Activated naive CD8-positive, alpha-beta T cell (primary cell): ENCODE results near the gene LINC01488.

ENCODE experiments used
- H3K27ac Mint-ChIP-seq: one replicate; pipeline ENCODE4 v1.8.0; 2021; ENCODE audit warnings: mixed read lengths
- H3K27me3 Mint-ChIP-seq: one replicate; pipeline ENCODE4 v1.8.0; 2021; ENCODE audit warnings: mixed read lengths
- H3K36me3 Mint-ChIP-seq: one replicate; pipeline ENCODE4 v1.8.0; 2021; ENCODE audit warnings: mixed read lengths
- H3K4me1 Mint-ChIP-seq: one replicate; pipeline ENCODE4 v1.8.0; 2021; ENCODE audit warnings: low read depth, mixed read lengths
- H3K4me3 Mint-ChIP-seq: one replicate; pipeline ENCODE4 v1.8.0; 2021; ENCODE audit warnings: mild to moderate bottlenecking, mixed read lengths
- H3K9me3 Mint-ChIP-seq: one replicate; pipeline ENCODE4 v1.8.0; 2021; ENCODE audit warnings: low read depth, mixed read lengths

The LINC01488 gene

DNA sequence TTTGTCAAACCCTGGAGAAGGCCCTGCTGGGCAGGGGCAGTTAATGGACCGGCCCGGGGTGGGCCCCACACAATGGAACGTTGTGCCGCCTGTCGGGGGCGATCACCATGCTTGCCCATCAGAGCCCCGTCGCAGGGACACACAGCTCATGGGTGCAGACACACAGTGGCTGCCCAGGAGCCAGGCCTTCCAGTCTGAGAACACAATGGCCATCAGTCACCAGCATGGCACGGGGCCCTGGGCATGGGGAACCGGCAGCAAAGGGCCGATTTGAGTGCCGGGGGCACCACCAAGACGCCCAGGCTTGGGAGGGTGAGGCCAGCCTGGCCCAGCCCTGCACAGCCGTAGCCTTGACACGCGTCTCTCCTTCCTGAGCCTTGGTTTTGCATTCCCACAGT lies 7.1 kb downstream of the LINC01488 start:
- Mint-ChIP-seq H3K4me3 (no peak overlapping the region), H3K27ac (no peak overlapping the region), H3K9me3 (no peaks in the 10 kb centered on the region)

GRCh38 chr11:69489031-69489745 lies 7.7 kb downstream of the LINC01488 start:
- Mint-ChIP-seq H3K27me3 (peaks cover 3% of the 10 kb centered on the region), H3K4me1 (no peaks in the 10 kb centered on the region), H3K9me3 (no peaks in the 10 kb centered on the region), H3K36me3 (no peaks in the 10 kb centered on the region), H3K4me3 (no peak overlapping the region), H3K27ac (no peak overlapping the region)

More for the DNA sequence above, 7.1 kb downstream of the LINC01488 start:
- Mint-ChIP-seq H3K4me1 (no peaks in the 10 kb centered on the region), H3K27me3 (peaks cover 3% of the 10 kb centered on the region), H3K36me3 (no peaks in the 10 kb centered on the region)

DNA sequence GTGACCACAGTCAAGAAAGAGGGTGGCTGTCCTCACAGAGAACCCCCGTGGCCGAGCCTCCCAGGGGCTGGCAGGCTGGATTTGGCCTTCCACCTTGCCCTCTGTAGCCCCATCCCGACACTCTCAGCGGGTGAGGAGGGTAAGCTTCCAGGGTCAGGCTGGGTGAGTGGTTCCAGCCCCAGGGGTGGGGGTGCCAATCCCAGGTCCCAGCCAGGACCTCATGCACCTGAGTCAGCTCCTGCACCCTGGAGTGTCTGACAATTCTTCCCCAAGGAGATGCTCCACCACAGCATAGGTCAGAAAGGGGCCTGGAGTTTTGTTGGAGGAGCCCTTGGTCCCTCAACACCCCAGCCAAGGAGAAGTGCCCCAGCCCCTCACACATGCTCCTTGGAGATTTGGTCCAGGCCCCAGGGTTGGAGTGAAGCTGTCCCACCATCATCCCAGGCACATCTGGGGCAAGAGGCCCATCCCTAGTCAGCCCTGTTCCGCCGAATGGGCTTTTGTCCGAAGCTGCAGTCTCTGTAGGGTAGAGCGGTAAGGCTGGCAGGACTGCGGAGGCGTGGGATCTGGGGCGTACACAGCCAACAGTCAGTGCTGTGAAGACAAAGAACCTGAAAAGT lies 8.4 kb downstream of the LINC01488 start:
- no peaks in the 10 kb centered on the region for H3K9me3 Mint-ChIP-seq
- H3K4me1 Mint-ChIP-seq, result no peaks in the 10 kb centered on the region
- H3K27me3 Mint-ChIP-seq, result peaks cover 3% of the 10 kb centered on the region
- H3K4me3 Mint-ChIP-seq, result no peak overlapping the region
- no peak overlapping the region for H3K27ac Mint-ChIP-seq
- H3K36me3 Mint-ChIP-seq, result no peaks in the 10 kb centered on the region

DNA sequence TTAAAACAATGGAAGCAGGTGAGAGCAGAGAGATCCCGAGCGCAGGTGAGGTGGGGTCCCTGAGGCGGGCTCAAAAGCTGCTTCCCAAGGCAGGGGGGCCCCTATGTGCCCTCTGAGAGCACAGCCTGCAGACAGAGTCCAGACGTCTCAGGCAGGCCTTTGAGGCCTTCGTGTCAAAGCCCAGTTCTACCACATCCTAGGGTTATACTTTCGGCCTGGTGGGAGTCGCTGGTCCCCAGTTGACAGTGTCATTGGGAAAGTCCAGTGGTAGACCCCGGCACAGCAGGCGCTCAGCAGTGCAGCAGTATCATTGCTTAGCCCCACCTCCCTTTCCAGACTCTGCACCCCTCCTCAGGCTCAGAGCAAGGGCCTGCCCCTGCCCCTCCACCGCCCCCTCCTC lies 9.1 kb downstream of the LINC01488 start:
- no peak overlapping the region for H3K27ac Mint-ChIP-seq
- H3K4me1 Mint-ChIP-seq, result no peaks in the 10 kb centered on the region
- no peaks in the 10 kb centered on the region for H3K36me3 Mint-ChIP-seq
- H3K9me3 Mint-ChIP-seq, result no peaks in the 10 kb centered on the region
- H3K27me3 Mint-ChIP-seq, result peaks cover 3% of the 10 kb centered on the region
- H3K4me3 Mint-ChIP-seq, result no peak overlapping the region

DNA sequence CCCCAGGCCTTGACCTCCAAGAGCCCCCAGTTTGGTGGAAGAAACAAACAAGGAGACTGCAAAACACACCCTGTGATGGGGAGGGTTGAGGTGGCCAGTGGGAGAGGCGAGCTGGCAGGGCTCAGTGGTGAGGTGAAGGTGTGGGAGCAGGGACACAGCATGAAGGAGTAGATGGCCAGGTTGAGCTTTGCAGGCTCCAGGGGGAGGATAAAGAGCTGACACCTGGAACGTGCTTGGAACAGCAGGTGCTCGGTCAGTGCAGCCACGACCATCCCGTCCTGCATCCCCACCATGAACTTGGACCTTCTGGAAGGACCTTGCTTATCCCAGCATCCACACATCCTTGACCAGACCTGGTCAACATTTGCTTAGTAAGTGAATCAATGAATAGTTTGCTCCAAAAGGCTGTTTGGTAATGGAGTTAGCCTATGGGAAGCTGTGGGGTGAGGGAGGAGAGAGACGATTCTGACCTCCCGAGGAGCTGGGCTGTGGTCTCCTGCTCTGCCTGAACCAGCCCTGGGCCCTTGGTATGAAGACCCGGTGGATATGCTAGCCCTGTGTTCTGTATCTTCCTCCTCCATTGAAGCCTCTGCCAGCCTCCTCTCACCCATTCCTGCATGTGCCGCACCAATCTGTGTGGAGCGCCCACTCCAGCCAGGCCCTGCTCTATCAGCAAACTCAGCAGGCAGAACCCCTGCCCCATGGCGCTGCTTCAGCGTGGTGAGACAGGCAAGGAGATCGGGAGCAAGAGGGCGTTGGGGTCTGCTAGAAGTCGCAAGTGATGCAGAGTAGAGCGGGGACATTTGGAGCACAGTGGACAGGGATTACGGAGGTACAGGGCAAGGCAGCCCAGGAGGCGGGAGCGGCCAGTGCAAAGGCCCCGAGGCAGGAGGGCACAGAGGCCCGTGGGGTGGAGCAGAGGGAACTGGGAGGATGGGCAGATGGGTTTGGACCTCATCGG lies 9.9 kb downstream of the LINC01488 start:
- H3K27me3 Mint-ChIP-seq, result peaks cover 6% of the 10 kb centered on the region
- no peak overlapping the region for H3K4me3 Mint-ChIP-seq

DNA sequence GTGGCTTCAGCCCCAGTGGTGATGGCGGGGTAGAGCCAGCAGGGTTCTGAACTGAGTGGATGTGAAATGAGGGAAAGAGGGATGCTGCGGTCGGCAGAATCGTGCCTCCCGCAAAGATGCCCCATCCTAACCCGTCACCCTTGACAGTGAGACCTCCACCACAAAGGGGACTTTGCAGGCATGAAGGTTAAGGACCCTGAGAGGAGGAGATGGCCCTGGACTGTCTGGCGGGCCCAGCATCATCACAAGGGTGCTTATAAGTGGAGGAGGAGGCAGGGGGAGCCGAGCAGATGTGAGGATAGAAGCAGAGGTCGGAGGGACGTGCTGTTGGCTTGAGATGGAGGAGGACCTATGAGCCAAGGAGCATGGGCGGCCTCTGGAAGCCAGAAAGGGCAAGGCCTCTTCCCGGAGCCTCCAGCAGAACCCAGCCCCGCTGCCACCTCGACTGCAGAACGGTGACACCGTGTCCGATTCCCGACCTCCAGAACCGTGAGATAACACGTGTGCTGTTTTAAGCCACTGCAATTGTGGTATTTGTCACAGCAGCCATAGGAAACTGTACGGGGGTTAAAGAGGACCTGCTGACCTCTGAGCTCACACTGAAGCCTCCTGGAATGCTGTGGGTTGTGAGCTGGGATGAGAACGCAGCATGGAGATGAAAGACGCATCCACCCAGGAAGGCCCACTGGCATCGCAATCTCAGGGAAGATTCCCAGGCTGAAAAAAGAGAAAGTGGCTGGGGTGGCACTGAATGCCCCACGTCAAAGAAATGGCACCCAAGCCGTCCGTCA lies 10.9 kb downstream of the LINC01488 start:
- Mint-ChIP-seq H3K27me3 (peaks cover 6% of the 10 kb centered on the region), H3K9me3 (no peaks in the 10 kb centered on the region), H3K4me3 (no peak overlapping the region), H3K36me3 (no peaks in the 10 kb centered on the region), H3K4me1 (no peaks in the 10 kb centered on the region), H3K27ac (no peak overlapping the region)

More for the DNA sequence above, 9.9 kb downstream of the LINC01488 start:
- Mint-ChIP-seq H3K27ac (no peak overlapping the region), H3K36me3 (no peaks in the 10 kb centered on the region), H3K9me3 (no peaks in the 10 kb centered on the region), H3K4me1 (no peaks in the 10 kb centered on the region)

- Mint-ChIP-seq H3K9me3 (no peaks in the 10 kb centered on the region), H3K27me3 (peaks cover 6% of the 10 kb centered on the region), H3K36me3 (no peaks in the 10 kb centered on the region), H3K4me3 (no peak overlapping the region), H3K27ac (no peak overlapping the region), H3K4me1 (no peaks in the 10 kb centered on the region)
These were observed 12.7 kb downstream of the LINC01488 start for GRCh38 chr11:69493931-69494821.

DNA sequence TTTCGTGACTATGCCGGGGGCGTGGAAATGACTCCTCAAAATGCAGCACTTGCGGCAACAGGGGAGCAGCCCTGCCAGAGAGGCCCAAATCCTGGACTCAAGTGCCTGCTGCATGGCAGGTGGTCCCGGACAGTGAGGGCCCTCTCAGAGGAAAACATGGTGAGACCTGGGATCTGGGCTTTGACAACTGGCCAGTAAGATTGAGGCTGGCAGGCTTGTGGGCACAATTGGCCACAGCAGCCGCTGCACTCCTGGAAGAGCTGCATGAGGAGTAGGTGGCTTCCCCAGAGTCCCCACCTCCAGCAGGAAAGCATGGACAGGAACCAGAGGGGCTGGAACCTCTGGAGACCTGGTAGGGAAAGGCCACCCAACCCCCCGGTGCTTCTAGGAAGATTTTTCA lies 13.4 kb downstream of the LINC01488 start:
- no peak overlapping the region for H3K4me3 Mint-ChIP-seq
- no peak overlapping the region for H3K27ac Mint-ChIP-seq
- no peaks in the 10 kb centered on the region for H3K9me3 Mint-ChIP-seq
- H3K36me3 Mint-ChIP-seq, result no peaks in the 10 kb centered on the region
- no peaks in the 10 kb centered on the region for H3K4me1 Mint-ChIP-seq
- H3K27me3 Mint-ChIP-seq, result peaks cover 6% of the 10 kb centered on the region

DNA sequence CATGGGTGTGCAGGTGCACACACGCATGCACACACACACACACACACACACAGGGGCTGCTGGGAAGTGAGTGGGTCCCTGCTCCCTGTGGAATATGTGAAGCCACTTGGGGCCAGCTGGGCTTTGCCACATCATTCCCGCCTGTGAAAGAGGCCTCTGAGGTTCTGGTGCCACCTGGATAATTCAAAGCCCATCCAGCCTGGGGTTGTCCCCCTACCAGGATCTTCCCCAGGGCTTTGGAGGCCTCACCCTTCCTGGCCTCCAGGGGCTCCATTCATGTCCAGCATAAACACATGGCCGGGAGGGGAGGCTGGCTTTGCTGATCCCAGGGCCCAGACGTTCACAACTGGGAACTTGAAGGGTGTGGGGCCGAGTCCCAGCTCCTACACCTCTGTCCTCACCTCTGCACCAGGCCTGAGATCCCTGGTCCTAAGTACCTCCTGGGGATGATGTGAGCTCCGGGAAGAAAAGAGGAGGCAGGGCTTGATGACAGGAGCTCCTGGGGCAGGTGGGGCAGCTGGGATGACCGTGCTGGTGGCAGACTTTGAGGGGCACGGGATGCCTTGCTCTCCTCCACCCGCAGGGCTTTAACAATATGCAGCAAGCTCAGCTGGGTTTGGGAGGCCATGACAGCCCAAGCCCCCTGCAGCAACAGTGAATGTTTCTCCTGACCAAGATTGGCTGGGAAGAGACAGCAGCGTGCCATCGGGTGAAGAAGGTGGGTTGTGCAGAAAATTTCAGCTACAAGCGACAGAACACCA lies 14.2 kb downstream of the LINC01488 start:
- H3K27me3 Mint-ChIP-seq, result peaks cover 6% of the 10 kb centered on the region
- H3K27ac Mint-ChIP-seq, result no peak overlapping the region
- no peak overlapping the region for H3K4me3 Mint-ChIP-seq
- no peaks in the 10 kb centered on the region for H3K9me3 Mint-ChIP-seq
- no peaks in the 10 kb centered on the region for H3K36me3 Mint-ChIP-seq
- no peaks in the 10 kb centered on the region for H3K4me1 Mint-ChIP-seq

DNA sequence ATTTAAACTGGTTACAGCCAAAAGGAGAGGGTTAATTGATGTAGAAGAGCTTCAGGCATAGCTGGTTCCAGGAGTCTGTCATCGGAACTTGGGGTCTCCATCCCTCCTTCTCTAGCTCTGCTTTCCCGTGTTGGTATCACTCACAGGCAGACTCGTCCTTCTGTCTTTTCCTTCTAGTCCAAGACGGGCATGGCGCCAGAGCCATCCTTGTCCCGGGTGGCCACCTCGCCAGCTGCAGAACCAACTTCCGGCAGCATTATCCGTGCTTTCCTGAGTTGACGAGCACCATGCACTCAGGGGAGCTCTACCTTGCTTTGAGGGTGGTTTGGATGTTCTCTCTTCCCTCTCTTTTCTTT lies 14.7 kb downstream of the LINC01488 start:
- no peaks in the 10 kb centered on the region for H3K9me3 Mint-ChIP-seq
- H3K4me1 Mint-ChIP-seq, result no peaks in the 10 kb centered on the region
- no peaks in the 10 kb centered on the region for H3K36me3 Mint-ChIP-seq
- H3K4me3 Mint-ChIP-seq, result no peak overlapping the region
- peaks cover 6% of the 10 kb centered on the region for H3K27me3 Mint-ChIP-seq
- H3K27ac Mint-ChIP-seq, result no peak overlapping the region

- H3K27me3 Mint-ChIP-seq, result peaks cover 4% of the 10 kb centered on the region
- H3K36me3 Mint-ChIP-seq, result no peaks in the 10 kb centered on the region
- no peak overlapping the region for H3K4me3 Mint-ChIP-seq
These were observed 15.3 kb downstream of the LINC01488 start for GRCh38 chr11:69496631-69497220.

GRCh38 chr11:69497221-69497787 lies 15.8 kb downstream of the LINC01488 start:
- no peaks in the 10 kb centered on the region for H3K9me3 Mint-ChIP-seq
- H3K27me3 Mint-ChIP-seq, result peaks cover 3% of the 10 kb centered on the region
- no peaks in the 10 kb centered on the region for H3K36me3 Mint-ChIP-seq
- no peaks in the 10 kb centered on the region for H3K4me1 Mint-ChIP-seq
- H3K27ac Mint-ChIP-seq, result no peak overlapping the region
- no peak overlapping the region for H3K4me3 Mint-ChIP-seq

More at GRCh38 chr11:69496631-69497220, 15.3 kb downstream of the LINC01488 start:
- Mint-ChIP-seq H3K9me3 (no peaks in the 10 kb centered on the region), H3K27ac (no peak overlapping the region), H3K4me1 (no peaks in the 10 kb centered on the region)
